ENCODE results near the gene STOX2. TPM values are rescaled to one million over a fixed set of nuclear protein-coding genes. Genes with fewer than 3 reads are reported as not detected.

The STOX2 gene
- total and polyA plus RNA-seq, 2 donors (not counting 3 experiments of a cell fraction or from before 2014, with no cell fraction given) = 0.03 to 0.24 TPM

GRCh38 chr4:183875251-183875825, 29.8 kb upstream of the STOX2 start:
- H3K9ac ChIP-seq (replicated peaks; ENCODE audit: extremely low read depth, insufficient read depth, low read length) = no peak overlapping the region
- no peaks in the 10 kb centered on the region for H3K9me3 ChIP-seq (replicated peaks; ENCODE audit: control insufficient read depth, insufficient read depth, low read length)
- H3K79me2 ChIP-seq (ENCODE audit: control insufficient read depth, insufficient read depth, low read length) = no peaks in the 10 kb centered on the region
- no peak overlapping the region for H2AFZ ChIP-seq (ENCODE audit: low read depth, low read length)
- FAIRE-seq (no peak), DNase-seq (ENCODE audit: low read depth, low spot score) (no peak)
- POLR2A ChIA-PET = no interaction called here
- no peaks in the 10 kb centered on the region for H3K27me3 ChIP-seq (ENCODE audit: control insufficient read depth in 2 of 2, insufficient read depth in 2 of 2, low read length in 2 of 2)
- H3K4me2 ChIP-seq (ENCODE audit: insufficient read depth, low read length) = no peak overlapping the region
- peaks cover 8% of the 10 kb centered on the region for H3K4me1 ChIP-seq (ENCODE audit: control insufficient read depth, extremely low read depth, insufficient read depth, low read length)
- TF ChIP-seq EZH2 (IDR thresholded peaks at IDR 0.05; ENCODE audit: borderline replicate concordance, low read depth, low read length, severe bottlenecking) (no peak), POLR2A (IDR thresholded peaks at IDR 0.05; ENCODE audit: low read depth, low read length) (no peak), FOS (IDR thresholded peaks at IDR 0.05; ENCODE audit: borderline replicate concordance, insufficient read depth, low read length) (no peak), CTCF (IDR thresholded peaks at IDR 0.05; ENCODE audit: extremely low read depth in 1 of 2, insufficient read depth in 1 of 2, low read depth in 1 of 2, low read length in 2 of 2) (no peak), MAX (IDR thresholded peaks at IDR 0.05; ENCODE audit: insufficient read depth, insufficient read length) (no peak), JUN (IDR thresholded peaks at IDR 0.05; ENCODE audit: borderline replicate concordance, insufficient read depth, insufficient read length, low read depth) (no peak)
- H3K4me3 ChIP-seq (replicated peaks in 1 of 3; ENCODE audit: insufficient read depth in 1 of 3, low read depth in 1 of 3, low read length in 3 of 3) = no peak overlapping the region
- no peaks in the 10 kb centered on the region for H3K9me1 ChIP-seq (replicated peaks; ENCODE audit: control insufficient read depth, extremely low read depth, insufficient read depth, low read length)
- intact Hi-C loops (cut with micrococcal nuclease) = no loop called here
- dilution Hi-C loops (cut with MboI; ENCODE audit: extremely low pct_ligation_motif_present, low sequenced_read_pairs) = no loop called here
- H3K36me3 ChIP-seq (ENCODE audit: control insufficient read depth in 2 of 2, extremely low read depth in 1 of 2, insufficient read depth in 2 of 2, low read length in 2 of 2) = no peaks in the 10 kb centered on the region
- CTCF ChIA-PET = interaction anchor here (0.8 to 1.0 kb wide), 2 partner anchors 292 to 294 kb away, joined by 3 read pairs; no protein-coding TSS in a partner anchor
- H4K20me1 ChIP-seq (replicated peaks; ENCODE audit: control insufficient read depth, extremely low read depth, insufficient read depth, low read length) = no peaks in the 10 kb centered on the region
- H3K27ac ChIP-seq (ENCODE audit: insufficient read depth, low read depth, low read length) = no peak overlapping the region
- no TSS peak for BruUV-seq (replicated peaks)
